Panc1 (cell line): Measurements from ENCODE around the gene FLT1.

Source experiments
- POLR2AphosphoS5 ChIP-seq: IDR thresholded peaks from 2 replicates; pipeline ENCODE4 v1.6.1; 2012; ENCODE audit warnings: mild to moderate bottlenecking, low read depth, low read length, moderate library complexity
- TF ChIP-seq, protein P1 (sequence below): fragments of 450-650 bp; IDR thresholded peaks from 2 replicates; pipeline ENCODE4 v1.5.1; 2017; ENCODE audit warnings: mild to moderate bottlenecking

DNA sequence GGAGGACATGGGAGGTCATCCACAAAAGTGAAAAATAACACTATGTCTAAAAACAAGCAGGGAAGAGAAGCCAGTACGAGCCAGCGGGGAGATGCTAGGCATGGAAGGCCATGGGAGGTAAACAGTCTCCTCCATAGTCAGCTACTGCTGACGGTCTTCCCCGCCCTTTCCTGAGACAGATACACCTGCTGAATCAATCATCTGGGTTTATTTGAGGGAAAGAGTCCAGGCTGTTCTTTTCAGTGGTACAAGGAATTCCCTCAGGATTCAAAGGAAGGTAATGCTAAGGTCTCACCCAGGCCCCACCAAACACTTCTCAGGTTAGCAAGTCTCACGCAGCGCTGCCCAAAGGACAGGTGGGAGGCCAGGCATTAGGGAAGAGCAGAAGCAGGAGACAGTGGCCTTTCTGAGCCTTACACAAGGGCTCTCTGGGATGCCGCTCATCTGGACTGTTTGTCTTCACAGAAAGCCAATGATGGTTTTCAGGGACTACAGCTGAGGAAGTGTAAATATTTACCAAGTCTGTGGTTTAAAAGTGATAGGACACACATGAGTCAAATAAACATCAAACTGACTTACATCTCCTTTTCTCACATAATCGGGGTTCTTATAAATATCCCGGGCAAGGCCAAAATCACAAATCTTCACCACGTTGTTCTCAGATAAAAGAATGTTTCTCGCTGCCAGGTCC, 173.9 kb downstream of the FLT1 start:
- TF ChIP-seq POLR2AphosphoS5, result no peak
- TF ChIP-seq, protein P1, sequence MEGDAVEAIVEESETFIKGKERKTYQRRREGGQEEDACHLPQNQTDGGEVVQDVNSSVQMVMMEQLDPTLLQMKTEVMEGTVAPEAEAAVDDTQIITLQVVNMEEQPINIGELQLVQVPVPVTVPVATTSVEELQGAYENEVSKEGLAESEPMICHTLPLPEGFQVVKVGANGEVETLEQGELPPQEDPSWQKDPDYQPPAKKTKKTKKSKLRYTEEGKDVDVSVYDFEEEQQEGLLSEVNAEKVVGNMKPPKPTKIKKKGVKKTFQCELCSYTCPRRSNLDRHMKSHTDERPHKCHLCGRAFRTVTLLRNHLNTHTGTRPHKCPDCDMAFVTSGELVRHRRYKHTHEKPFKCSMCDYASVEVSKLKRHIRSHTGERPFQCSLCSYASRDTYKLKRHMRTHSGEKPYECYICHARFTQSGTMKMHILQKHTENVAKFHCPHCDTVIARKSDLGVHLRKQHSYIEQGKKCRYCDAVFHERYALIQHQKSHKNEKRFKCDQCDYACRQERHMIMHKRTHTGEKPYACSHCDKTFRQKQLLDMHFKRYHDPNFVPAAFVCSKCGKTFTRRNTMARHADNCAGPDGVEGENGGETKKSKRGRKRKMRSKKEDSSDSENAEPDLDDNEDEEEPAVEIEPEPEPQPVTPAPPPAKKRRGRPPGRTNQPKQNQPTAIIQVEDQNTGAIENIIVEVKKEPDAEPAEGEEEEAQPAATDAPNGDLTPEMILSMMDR, result no peak
